K562 (cell line): ENCODE data around the gene RNF128. TPM values are rescaled to one million over a fixed set of nuclear protein-coding genes. Genes with fewer than 3 reads are reported as not detected.

Experiments used
- ATAC-seq: fragments of 200-7000 bp; cut with Tn5 transposase; 3 replicates; pipeline ENCODE4 v1.9.1; 2020; ENCODE audit warnings: moderate library complexity
- BruUV-seq: library from RNA; stranded (reverse); fragments of 400-500 nt; replicated peaks from 2 replicates; lab custom pipeline; 2021; lab: Mats Ljungman, UMichigan
- CTCF ChIA-PET: fragments of 300-600 bp; formaldehyde crosslinking; extraction: SDS; loops from one replicate; lab custom pipeline; 2021; ENCODE audit warnings: low intra/inter-chr PET ratio; lab: Yijun Ruan, JAX
- POLR2A ChIA-PET: fragments of 300-600, 350-650 bp; sonication (Branson Sonifier 250); formaldehyde crosslinking; extraction: SDS; loops from one replicate; lab custom pipeline; 2021; ENCODE audit warnings: antibody characterized with exemption, inconsistent platforms; lab: Yijun Ruan, JAX
- DNase-seq, 4 experiments: peaks; one replicate each; pipeline versions ENCODE4 v3.0.0 to v3.0.0-alpha.2; 2011 to 2018; ENCODE audit warnings: low spot score in 3 of 4, mixed read lengths in 3 of 4; ENCODE audit errors: extremely low read depth in 1 of 4
- FAIRE-seq: peaks from 2 replicates; lab custom pipeline; 2011; peaks lifted over from hg19 to GRCh38; lab: Jason Lieb, UNC
- H2AFZ ChIP-seq: 2 replicates; pipeline ENCODE4 v1.6.0; 2011; ENCODE audit warnings: low read depth, low read length, control low read depth, inconsistent platforms
- H3K27ac ChIP-seq: fragments of 200-600 bp; 3 replicates; pipeline ENCODE4 v1.8.0; 2011; ENCODE audit warnings: low read depth, mild to moderate bottlenecking, control low read depth, inconsistent platforms, low read length, moderate library complexity, mixed read lengths; ENCODE audit errors: extremely low read depth
- H3K27me3 ChIP-seq, 2 experiments: fragments of 300-600 bp in 1 of 2; 2 replicates in 1 of 2; 3 replicates in 1 of 2; pipeline versions ENCODE4 v1.6.0 to v1.8.0; 2011; ENCODE audit warnings: inconsistent platforms in 2 of 2, low read length in 2 of 2, mild to moderate bottlenecking in 1 of 2, mixed read lengths in 1 of 2, moderate library complexity in 1 of 2; ENCODE audit not compliant: control insufficient read depth in 2 of 2, insufficient read depth in 2 of 2
- H3K36me3 ChIP-seq: fragments of 300-600 bp; 3 replicates; pipeline ENCODE4 v1.8.0; 2011; ENCODE audit warnings: mild to moderate bottlenecking, low read length, inconsistent platforms; ENCODE audit not compliant: control insufficient read depth, insufficient read depth
- H3K4me1 ChIP-seq, 2 experiments: fragments of 200-600 bp in 1 of 2; replicated peaks in 1 of 2; 2 replicates in 1 of 2; 3 replicates in 1 of 2; pipeline versions ENCODE4 v1.5.1 to v1.8.0; 2011; ENCODE audit warnings: inconsistent platforms in 2 of 2, low read length in 2 of 2, mild to moderate bottlenecking in 1 of 2, mixed read lengths in 1 of 2, moderate library complexity in 1 of 2; ENCODE audit not compliant: control insufficient read depth in 2 of 2, insufficient read depth in 2 of 2
- H3K4me2 ChIP-seq: 2 replicates; pipeline ENCODE4 v1.6.1; 2011; ENCODE audit warnings: low read length, control low read depth, inconsistent platforms, mixed read lengths; ENCODE audit not compliant: insufficient read depth
- H3K4me3 ChIP-seq: fragments of 200-600 bp; sonication (generic), shearing (Covaris generic); 2 replicates; pipeline ENCODE4 v1.5.1; 2016; ENCODE audit warnings: control low read depth, inconsistent platforms
- H3K79me2 ChIP-seq: fragments of 200-600 bp; 3 replicates; pipeline ENCODE4 v1.8.0; 2011; ENCODE audit warnings: low read length, inconsistent platforms; ENCODE audit not compliant: control insufficient read depth, insufficient read depth
- H3K9ac ChIP-seq, 2 experiments: 2 replicates each; pipeline versions ENCODE4 v1.6.0 to v1.6.1; 2011; ENCODE audit warnings: low read depth in 2 of 2, low read length in 2 of 2, control low read depth in 1 of 2, inconsistent platforms in 1 of 2, mild to moderate bottlenecking in 1 of 2, mixed read lengths in 1 of 2; ENCODE audit not compliant: insufficient read depth in 1 of 2
- H3K9me1 ChIP-seq: one replicate; pipeline ENCODE4 v1.6.0; 2011; ENCODE audit warnings: inconsistent platforms, mild to moderate bottlenecking, low read length, moderate library complexity; ENCODE audit not compliant: control insufficient read depth, insufficient read depth
- H3K9me3 ChIP-seq: replicated peaks from 2 replicates; pipeline ENCODE4 v1.5.1; 2011; ENCODE audit warnings: low read depth, low read length, inconsistent platforms; ENCODE audit not compliant: control insufficient read depth, insufficient read depth
- H4K20me1 ChIP-seq: replicated peaks from 2 replicates; pipeline ENCODE4 v1.6.1; 2011; ENCODE audit warnings: low read length, inconsistent platforms, mixed read lengths; ENCODE audit not compliant: control insufficient read depth, insufficient read depth
- ELF1 ChIP-seq: fragments of 200-800 bp; sonication (Bioruptor generic); IDR thresholded peaks from 2 replicates; pipeline ENCODE4 v1.6.1; 2016; ENCODE audit warnings: missing genetic modification characterization, missing compliant biosample characterization
- ETS2 ChIP-seq: IDR thresholded peaks from 2 replicates; pipeline ENCODE4 v1.6.1; 2016; ENCODE audit warnings: borderline replicate concordance, missing genetic modification characterization, mild to moderate bottlenecking, moderate library complexity, missing compliant biosample characterization; ENCODE audit not compliant: poor library complexity, severe bottlenecking
- MCM2 ChIP-seq: fragments of 450-650 bp; IDR thresholded peaks from 2 replicates; pipeline ENCODE4 v1.6.1; 2017; ENCODE audit warnings: low read depth, mild to moderate bottlenecking
- MECOM ChIP-seq: fragments of 250-450 bp; sonication (Bioruptor Pico); IDR thresholded peaks from 2 replicates; pipeline ENCODE4 v1.8.0; 2022; ENCODE audit warnings: inconsistent platforms
- POLR2H ChIP-seq: IDR thresholded peaks from 2 replicates; pipeline ENCODE4 v1.6.1; 2016; ENCODE audit warnings: missing genetic modification characterization, low read depth, mild to moderate bottlenecking, control low read depth, missing compliant biosample characterization, moderate library complexity
- PTRF ChIP-seq: fragments of 450-650 bp; IDR thresholded peaks from 2 replicates; pipeline ENCODE4 v1.6.1; 2016; ENCODE audit warnings: mild to moderate bottlenecking, missing genetic modification characterization, missing compliant biosample characterization
- RB1 ChIP-seq: fragments of 450-650 bp; IDR thresholded peaks from 2 replicates; pipeline ENCODE4 v1.6.1; 2017; ENCODE audit warnings: low read depth, mild to moderate bottlenecking
- SIN3A ChIP-seq, 2 experiments: fragments of 150-350 bp in 1 of 2; IDR thresholded peaks; 2 replicates each; pipeline ENCODE4 v1.6.1; 2011 to 2016; ENCODE audit warnings: borderline replicate concordance in 2 of 2, low read depth in 2 of 2, low read length in 2 of 2, mild to moderate bottlenecking in 2 of 2, moderate library complexity in 2 of 2; ENCODE audit not compliant: control insufficient read depth in 1 of 2
- SMARCA4 ChIP-seq: fragments of 450-650 bp; IDR thresholded peaks from 2 replicates; pipeline ENCODE4 v1.6.1; 2016
- TBP ChIP-seq: optimal IDR thresholded peaks from 2 replicates; pipeline ENCODE3; 2011; ENCODE audit warnings: low read depth, low read length, improper control_type of control experiment
- TGIF2 ChIP-seq: sonication (generic); formaldehyde crosslinking; IDR thresholded peaks from 2 replicates; pipeline ENCODE4 v1.8.1; 2022; ENCODE audit warnings: mild to moderate bottlenecking, missing genetic modification reagents, moderate library complexity
- YY1 ChIP-seq, 3 experiments: IDR thresholded peaks; 2 replicates each; pipeline ENCODE4 v1.6.1; 2011; ENCODE audit warnings: low read length in 2 of 3, mild to moderate bottlenecking in 2 of 3, moderate library complexity in 2 of 3, borderline replicate concordance in 1 of 3, control low read depth in 1 of 3, low read depth in 1 of 3; ENCODE audit not compliant: insufficient read depth in 3 of 3, insufficient replicate concordance in 2 of 3, control insufficient read depth in 1 of 3, insufficient read length in 1 of 3; ENCODE audit errors: extremely low read depth in 1 of 3
- ZNF408 ChIP-seq: fragments of 250-450 bp; sonication (Bioruptor Pico); IDR thresholded peaks from 2 replicates; pipeline ENCODE4 v1.4.0; 2020; ENCODE audit warnings: low read depth, mild to moderate bottlenecking, moderate library complexity
- WGBS: fragments of 100-300 bp; shearing (Covaris generic); methylation state at CpG from one replicate; pipeline ENCODE4 v1.1.6; 2016; ENCODE audit warnings: low coverage, mixed read lengths; ENCODE audit not compliant: insufficient coverage; ENCODE audit errors: missing lambda C conversion rate; 5-methylcytosine and 5-hydroxymethylcytosine counted together
- in situ Hi-C: fragments of 300-500 bp; cut with MboI; formaldehyde crosslinking; loops from 4 replicates; pipeline ENCODE4 v1.15.0; 2018; ENCODE audit warnings: inconsistent platforms, mixed read lengths
- intact Hi-C: fragments of 100-400 bp; cut with micrococcal nuclease; formaldehyde crosslinking; loops from 2 replicates; pipeline ENCODE4 v1.14.2; 2022
- polyA plus RNA-seq, 8 experiments: library from polyadenylated mRNA; depleted of rRNA in 4 of 8; stranded (reverse) in 5 of 8; unstranded in 3 of 8; fragments of >200 nt; fragmentation: Nextera tagmentation in 2 of 8; fragmentation: Illumina TruSeq in 1 of 8; extraction: Ambion mirVana in 2 of 8; extraction: Trizol in 1 of 8; gene quantifications; 2 replicates each; pipeline versions ENCODE4 v1.2.1 to v1.2.3, GENCODE V29; 2011 to 2014; ENCODE audit warnings: inconsistent platforms in 1 of 8, missing spikeins in 1 of 8
- total RNA-seq, 7 experiments: library from RNA; depleted of rRNA in 6 of 7; stranded (reverse); fragments of >200 nt in 6 of 7; fragmentation: Illumina TruSeq in 2 of 7; extraction: Trizol in 2 of 7; gene quantifications; 2 replicates each; pipeline versions ENCODE4 v1.2.1 to v1.2.3, GENCODE V29; 2011 to 2021; ENCODE audit warnings: low replicate concordance in 1 of 7
- TF ChIP-seq, protein P1 (sequence below): sonication (generic); formaldehyde crosslinking; IDR thresholded peaks from 2 replicates; pipeline ENCODE4 v1.8.0; 2022; ENCODE audit warnings: missing genetic modification reagents, mild to moderate bottlenecking, moderate library complexity, borderline replicate concordance
- TF ChIP-seq, protein P2 (sequence below): sonication (generic); formaldehyde crosslinking; IDR thresholded peaks from 2 replicates; pipeline ENCODE4 v1.8.0; 2022; ENCODE audit warnings: mild to moderate bottlenecking, missing genetic modification reagents
- TF ChIP-seq, protein P3 (sequence below), 2 experiments: fragments of 450-650 bp; conservative IDR thresholded peaks; 2 replicates each; pipeline ENCODE4 v1.6.1; 2017; ENCODE audit warnings: mild to moderate bottlenecking in 2 of 2, moderate library complexity in 2 of 2
- TF ChIP-seq, protein P4 (sequence below), 2 experiments: fragments of 200-800 bp in 1 of 2; sonication (Bioruptor generic) in 1 of 2; sonication (generic) in 1 of 2; formaldehyde crosslinking in 1 of 2; IDR thresholded peaks in 1 of 2; conservative IDR thresholded peaks in 1 of 2; 2 replicates each; pipeline versions ENCODE4 v1.5.0 to v1.6.1; 2016 to 2020; ENCODE audit warnings: missing compliant biosample characterization in 1 of 2, missing genetic modification characterization in 1 of 2, missing genetic modification reagents in 1 of 2

The RNF128 gene
- total and polyA plus RNA-seq, 9 of the 15 experiments (the other 6 are each of a cell fraction or from before 2014, with no cell fraction given): 0.07 TPM; not detected in 8

DNA sequence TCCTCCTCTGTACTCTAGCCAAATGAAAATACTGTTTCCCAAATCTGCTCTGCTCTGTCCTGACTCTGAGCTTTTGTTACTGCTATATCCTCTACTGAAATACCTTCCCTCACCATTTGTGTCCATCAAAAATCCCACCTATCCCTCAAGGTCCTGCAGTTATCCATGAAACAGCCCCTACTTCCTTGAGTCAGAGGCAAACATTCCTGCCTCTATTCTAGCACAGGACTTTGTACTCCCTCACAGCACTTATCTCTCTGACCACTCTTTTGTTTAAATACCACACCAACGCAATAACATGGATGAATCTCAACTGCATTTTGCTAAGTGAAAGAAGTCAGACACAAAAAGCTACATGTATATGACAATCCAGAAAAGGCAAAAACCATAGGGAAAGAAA, 10.5 kb upstream of the RNF128 start:
- ChIA-PET CTCF (no interaction called here), POLR2A (no interaction called here)
- H3K9ac ChIP-seq: no peak overlapping the region
- H4K20me1 ChIP-seq: no peaks in the 10 kb centered on the region
- H3K4me2 ChIP-seq: no peak overlapping the region
- no peak overlapping the region for H2AFZ ChIP-seq
- 0% methylated on average over 1 of the region's 1 CpG for WGBS
- no peaks in the 10 kb centered on the region for H3K9me3 ChIP-seq
- ATAC-seq (no peak), FAIRE-seq (no peak), DNase-seq (no peak)
- no peaks in the 10 kb centered on the region for H3K27me3 ChIP-seq
- no TSS peak for BruUV-seq
- intact Hi-C loops (no loop called here), in situ Hi-C loops (no loop called here)
- no peaks in the 10 kb centered on the region for H3K9me1 ChIP-seq
- no peak overlapping the region for H3K4me3 ChIP-seq
- H3K4me1 ChIP-seq: no peaks in the 10 kb centered on the region
- H3K27ac ChIP-seq: no peak overlapping the region
- no peaks in the 10 kb centered on the region for H3K36me3 ChIP-seq
- H3K79me2 ChIP-seq: no peaks in the 10 kb centered on the region
- TF ChIP-seq SMARCA4 (no peak), PTRF (no peak), TBP (no peak), ETS2 (no peak), YY1 (IDR thresholded peaks at IDR 0.05; ENCODE audit: borderline replicate concordance in 1 of 3, control insufficient read depth in 1 of 3, extremely low read depth in 1 of 3, insufficient read depth in 3 of 3, insufficient read length in 1 of 3, insufficient replicate concordance in 2 of 3, low read depth in 1 of 3, low read length in 2 of 3) (no peak), MCM2 (no peak), MECOM (no peak), ELF1 (no peak), POLR2H (tag) (no peak), SIN3A (IDR thresholded peaks at IDR 0.05; ENCODE audit: borderline replicate concordance in 2 of 2, control insufficient read depth in 1 of 2, low read depth in 2 of 2, low read length in 2 of 2) (no peak), TGIF2 (no peak), RB1 (no peak), ZNF408 (CRISPR knock-in tag) (no peak)
- TF ChIP-seq, protein P1, sequence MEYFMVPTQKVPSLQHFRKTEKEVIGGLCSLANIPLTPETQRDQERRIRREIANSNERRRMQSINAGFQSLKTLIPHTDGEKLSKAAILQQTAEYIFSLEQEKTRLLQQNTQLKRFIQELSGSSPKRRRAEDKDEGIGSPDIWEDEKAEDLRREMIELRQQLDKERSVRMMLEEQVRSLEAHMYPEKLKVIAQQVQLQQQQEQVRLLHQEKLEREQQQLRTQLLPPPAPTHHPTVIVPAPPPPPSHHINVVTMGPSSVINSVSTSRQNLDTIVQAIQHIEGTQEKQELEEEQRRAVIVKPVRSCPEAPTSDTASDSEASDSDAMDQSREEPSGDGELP (CRISPR knock-in tag): no peak
- TF ChIP-seq, protein P2, sequence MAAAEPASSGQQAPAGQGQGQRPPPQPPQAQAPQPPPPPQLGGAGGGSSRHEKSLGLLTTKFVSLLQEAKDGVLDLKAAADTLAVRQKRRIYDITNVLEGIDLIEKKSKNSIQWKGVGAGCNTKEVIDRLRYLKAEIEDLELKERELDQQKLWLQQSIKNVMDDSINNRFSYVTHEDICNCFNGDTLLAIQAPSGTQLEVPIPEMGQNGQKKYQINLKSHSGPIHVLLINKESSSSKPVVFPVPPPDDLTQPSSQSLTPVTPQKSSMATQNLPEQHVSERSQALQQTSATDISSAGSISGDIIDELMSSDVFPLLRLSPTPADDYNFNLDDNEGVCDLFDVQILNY (CRISPR knock-in tag): no peak
- TF ChIP-seq, protein P3, sequence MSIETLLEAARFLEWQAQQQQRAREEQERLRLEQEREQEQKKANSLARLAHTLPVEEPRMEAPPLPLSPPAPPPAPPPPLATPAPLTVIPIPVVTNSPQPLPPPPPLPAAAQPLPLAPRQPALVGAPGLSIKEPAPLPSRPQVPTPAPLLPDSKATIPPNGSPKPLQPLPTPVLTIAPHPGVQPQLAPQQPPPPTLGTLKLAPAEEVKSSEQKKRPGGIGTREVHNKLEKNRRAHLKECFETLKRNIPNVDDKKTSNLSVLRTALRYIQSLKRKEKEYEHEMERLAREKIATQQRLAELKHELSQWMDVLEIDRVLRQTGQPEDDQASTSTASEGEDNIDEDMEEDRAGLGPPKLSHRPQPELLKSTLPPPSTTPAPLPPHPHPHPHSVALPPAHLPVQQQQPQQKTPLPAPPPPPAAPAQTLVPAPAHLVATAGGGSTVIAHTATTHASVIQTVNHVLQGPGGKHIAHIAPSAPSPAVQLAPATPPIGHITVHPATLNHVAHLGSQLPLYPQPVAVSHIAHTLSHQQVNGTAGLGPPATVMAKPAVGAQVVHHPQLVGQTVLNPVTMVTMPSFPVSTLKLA (conservative IDR thresholded peaks at IDR 0.05): no peak
- TF ChIP-seq, protein P4, sequence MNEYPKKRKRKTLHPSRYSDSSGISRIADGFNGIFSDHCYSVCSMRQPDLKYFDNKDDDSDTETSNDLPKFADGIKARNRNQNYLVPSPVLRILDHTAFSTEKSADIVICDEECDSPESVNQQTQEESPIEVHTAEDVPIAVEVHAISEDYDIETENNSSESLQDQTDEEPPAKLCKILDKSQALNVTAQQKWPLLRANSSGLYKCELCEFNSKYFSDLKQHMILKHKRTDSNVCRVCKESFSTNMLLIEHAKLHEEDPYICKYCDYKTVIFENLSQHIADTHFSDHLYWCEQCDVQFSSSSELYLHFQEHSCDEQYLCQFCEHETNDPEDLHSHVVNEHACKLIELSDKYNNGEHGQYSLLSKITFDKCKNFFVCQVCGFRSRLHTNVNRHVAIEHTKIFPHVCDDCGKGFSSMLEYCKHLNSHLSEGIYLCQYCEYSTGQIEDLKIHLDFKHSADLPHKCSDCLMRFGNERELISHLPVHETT (CRISPR knock-in tag; conservative IDR thresholded peaks at IDR 0.05 in 1 of 2, IDR thresholded peaks at IDR 0.05 in 1 of 2): no peak
